ENCODE measurements around the gene CRTC3. TPM values are rescaled to one million over a fixed set of nuclear protein-coding genes. Genes with fewer than 3 reads are reported as not detected.
A peak's percentile ranks its signal among the peaks of the same experiment; 100 is the strongest.

The CRTC3 gene
- total RNA-seq, 1 experiment from 2014 or later = 25.9 TPM

DNA sequence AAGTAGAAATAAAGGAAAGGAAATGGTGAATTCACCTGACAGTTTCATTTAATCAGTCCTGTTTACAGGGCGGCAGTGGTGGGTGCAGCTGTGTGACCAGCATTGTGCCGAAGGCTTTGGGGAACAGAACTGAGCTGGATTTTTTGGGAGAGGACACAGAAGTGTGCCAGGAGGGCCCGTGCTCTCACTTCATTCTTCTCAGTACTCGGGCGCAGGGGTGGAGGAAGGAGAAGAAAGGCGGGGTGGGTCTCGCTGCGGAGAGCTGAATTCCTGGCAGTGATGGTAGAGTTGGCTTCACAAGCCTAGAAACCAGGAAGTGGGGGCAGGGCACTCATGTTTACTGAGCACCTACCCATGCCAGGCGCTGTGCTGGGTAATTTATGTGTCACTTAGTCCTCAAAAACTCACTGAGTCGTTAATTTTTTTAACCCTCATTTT is 64.6 kb downstream of the CRTC3 start:
- Mint-ChIP-seq H3K9me3 (ENCODE audit: unreplicated experiment) (no peaks in the 10 kb centered on the region), H3K36me3 (ENCODE audit: insufficient read depth, unreplicated experiment) (peaks cover 15% of the 10 kb centered on the region), H3K27me3 (ENCODE audit: insufficient read depth, unreplicated experiment) (no peaks in the 10 kb centered on the region), H3K27ac (ENCODE audit: low read depth, unreplicated experiment) (peak overlapping the region; percentile 57), H3K4me3 (ENCODE audit: unreplicated experiment) (peak overlapping the region; percentile 52), H3K4me1 (ENCODE audit: insufficient read depth, unreplicated experiment) (peaks cover 17% of the 10 kb centered on the region)
- CTCF ChIA-PET = interaction anchor here (1.2 kb wide), 1 partner anchor 9 kb away, joined by 3 read pairs; no protein-coding TSS in a partner anchor
- BruUV-seq (replicated peaks) = no TSS peak
- TF ChIP-seq, protein P1, sequence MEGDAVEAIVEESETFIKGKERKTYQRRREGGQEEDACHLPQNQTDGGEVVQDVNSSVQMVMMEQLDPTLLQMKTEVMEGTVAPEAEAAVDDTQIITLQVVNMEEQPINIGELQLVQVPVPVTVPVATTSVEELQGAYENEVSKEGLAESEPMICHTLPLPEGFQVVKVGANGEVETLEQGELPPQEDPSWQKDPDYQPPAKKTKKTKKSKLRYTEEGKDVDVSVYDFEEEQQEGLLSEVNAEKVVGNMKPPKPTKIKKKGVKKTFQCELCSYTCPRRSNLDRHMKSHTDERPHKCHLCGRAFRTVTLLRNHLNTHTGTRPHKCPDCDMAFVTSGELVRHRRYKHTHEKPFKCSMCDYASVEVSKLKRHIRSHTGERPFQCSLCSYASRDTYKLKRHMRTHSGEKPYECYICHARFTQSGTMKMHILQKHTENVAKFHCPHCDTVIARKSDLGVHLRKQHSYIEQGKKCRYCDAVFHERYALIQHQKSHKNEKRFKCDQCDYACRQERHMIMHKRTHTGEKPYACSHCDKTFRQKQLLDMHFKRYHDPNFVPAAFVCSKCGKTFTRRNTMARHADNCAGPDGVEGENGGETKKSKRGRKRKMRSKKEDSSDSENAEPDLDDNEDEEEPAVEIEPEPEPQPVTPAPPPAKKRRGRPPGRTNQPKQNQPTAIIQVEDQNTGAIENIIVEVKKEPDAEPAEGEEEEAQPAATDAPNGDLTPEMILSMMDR (IDR thresholded peaks at IDR 0.05; ENCODE audit: unreplicated experiment) = no peak
- intact Hi-C loops (cut with micrococcal nuclease) = loop anchor here (5.0 kb wide), 1 partner anchor 62 kb away; no protein-coding TSS in a partner anchor
- DNase-seq (ENCODE audit: unreplicated experiment) = peak; percentile 89
- POLR2A ChIA-PET = no interaction called here

DNA sequence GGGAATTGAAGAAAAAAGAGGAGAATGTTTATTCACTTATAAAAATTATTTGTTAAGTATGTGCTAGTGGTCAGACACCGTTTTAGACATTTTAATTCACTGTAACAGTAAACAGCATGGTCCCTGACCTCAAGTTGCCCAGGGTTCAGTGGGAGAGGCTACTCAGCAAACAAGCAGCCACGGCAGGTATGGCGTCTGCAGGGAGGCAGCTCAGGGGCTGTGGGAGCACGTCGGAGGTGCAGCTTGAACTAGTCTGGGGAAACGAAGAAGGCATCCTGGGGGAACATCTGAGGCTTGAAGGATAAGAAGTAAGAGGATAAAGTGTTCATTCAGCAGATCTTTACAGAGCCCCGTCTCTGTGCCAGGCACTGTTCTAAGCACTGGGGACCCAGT is 66.0 kb downstream of the CRTC3 start:
- BruUV-seq (replicated peaks) = no TSS peak
- H3K4me3 Mint-ChIP-seq (ENCODE audit: unreplicated experiment) = no peak overlapping the region
- intact Hi-C loops (cut with micrococcal nuclease) = no loop called here

DNA sequence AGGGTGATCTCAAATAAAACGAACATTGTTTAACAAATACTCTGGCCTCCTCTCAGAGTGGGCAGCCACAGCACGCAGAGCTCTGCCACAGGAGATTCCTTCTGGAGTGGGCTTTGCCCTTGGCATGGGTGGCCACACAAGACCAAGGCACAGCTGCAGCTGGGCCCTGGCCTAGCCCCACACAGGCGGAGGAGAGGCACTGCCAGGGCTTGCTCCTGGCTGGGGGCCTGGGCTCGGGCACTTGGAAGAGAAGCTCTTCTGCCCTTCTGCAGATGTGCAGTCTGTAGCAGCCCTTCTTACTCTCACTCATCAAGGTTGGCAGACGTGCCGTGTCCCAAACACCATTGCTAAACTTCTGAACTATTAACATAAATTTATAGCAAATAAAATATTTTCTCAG is 67.2 kb downstream of the CRTC3 start:
- no peak for DNase-seq (ENCODE audit: unreplicated experiment)
- intact Hi-C loops (cut with micrococcal nuclease) = no loop called here
- Mint-ChIP-seq H3K27me3 (ENCODE audit: insufficient read depth, unreplicated experiment) (no peaks in the 10 kb centered on the region), H3K27ac (ENCODE audit: low read depth, unreplicated experiment) (no peak overlapping the region), H3K9me3 (ENCODE audit: unreplicated experiment) (no peaks in the 10 kb centered on the region), H3K4me1 (ENCODE audit: insufficient read depth, unreplicated experiment) (peaks cover 16% of the 10 kb centered on the region), H3K4me3 (ENCODE audit: unreplicated experiment) (no peak overlapping the region), H3K36me3 (ENCODE audit: insufficient read depth, unreplicated experiment) (peaks cover 25% of the 10 kb centered on the region)
- CTCF ChIA-PET = no interaction called here
- TF ChIP-seq, protein P1 (IDR thresholded peaks at IDR 0.05; ENCODE audit: unreplicated experiment) = no peak
- POLR2A ChIA-PET = interaction anchor here (1.2 kb wide), 1 partner anchor 66 kb away, joined by 5 read pairs; no protein-coding TSS in a partner anchor
- no TSS peak for BruUV-seq (replicated peaks)

More for the DNA sequence above, 66.0 kb downstream of the CRTC3 start:
- ChIA-PET POLR2A (no interaction called here), CTCF (interaction anchor here (0.6 kb wide), 1 partner anchor 53 kb away, joined by 4 read pairs; no protein-coding TSS in a partner anchor)
- peaks cover 17% of the 10 kb centered on the region for H3K4me1 Mint-ChIP-seq (ENCODE audit: insufficient read depth, unreplicated experiment)
- no peaks in the 10 kb centered on the region for H3K27me3 Mint-ChIP-seq (ENCODE audit: insufficient read depth, unreplicated experiment)
- no peaks in the 10 kb centered on the region for H3K9me3 Mint-ChIP-seq (ENCODE audit: unreplicated experiment)
- H3K27ac Mint-ChIP-seq (ENCODE audit: low read depth, unreplicated experiment) = no peak overlapping the region
- TF ChIP-seq, protein P1 (IDR thresholded peaks at IDR 0.05; ENCODE audit: unreplicated experiment) = no peak
- DNase-seq (ENCODE audit: unreplicated experiment) = no peak
- H3K36me3 Mint-ChIP-seq (ENCODE audit: insufficient read depth, unreplicated experiment) = peaks cover 23% of the 10 kb centered on the region

DNA sequence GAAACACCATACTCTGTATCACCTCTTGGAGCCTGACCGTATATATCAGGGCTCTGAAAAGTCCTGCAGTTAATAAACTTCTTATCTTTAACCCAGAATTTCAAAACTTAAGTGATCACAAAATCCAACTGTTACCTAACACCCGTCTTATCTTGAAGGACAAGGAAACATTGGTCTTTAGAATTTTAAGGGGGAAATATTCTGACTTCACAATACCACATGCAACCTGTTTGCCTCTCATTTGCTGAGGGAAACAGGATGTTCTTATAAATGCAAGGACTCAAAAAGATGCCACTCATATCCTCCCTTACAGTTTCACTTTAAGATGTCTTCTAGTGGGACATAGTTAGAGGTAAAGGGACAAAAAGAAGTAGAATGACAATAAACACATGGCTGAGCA is 67.9 kb downstream of the CRTC3 start:
- CTCF ChIA-PET = interaction anchor here (0.5 kb wide), 1 partner anchor 69 kb away, joined by 3 read pairs; no protein-coding TSS in a partner anchor
- BruUV-seq (replicated peaks) = no TSS peak
- Mint-ChIP-seq H3K36me3 (ENCODE audit: insufficient read depth, unreplicated experiment) (peaks cover 25% of the 10 kb centered on the region), H3K27ac (ENCODE audit: low read depth, unreplicated experiment) (peak overlapping the region; percentile 44), H3K4me1 (ENCODE audit: insufficient read depth, unreplicated experiment) (peaks cover 12% of the 10 kb centered on the region), H3K4me3 (ENCODE audit: unreplicated experiment) (no peak overlapping the region), H3K9me3 (ENCODE audit: unreplicated experiment) (no peaks in the 10 kb centered on the region), H3K27me3 (ENCODE audit: insufficient read depth, unreplicated experiment) (no peaks in the 10 kb centered on the region)
- TF ChIP-seq, protein P1 (IDR thresholded peaks at IDR 0.05; ENCODE audit: unreplicated experiment) = no peak
- POLR2A ChIA-PET = interaction anchor here (0.9 to 1.2 kb wide), 3 partner anchors 16 to 66 kb away, joined by 3 to 5 read pairs (median 3); no protein-coding TSS in a partner anchor
- intact Hi-C loops (cut with micrococcal nuclease) = no loop called here
- no peak for DNase-seq (ENCODE audit: unreplicated experiment)
